Endothelial cell of umbilical vein (primary cell): ENCODE measurements around the gene GCNT2. TPM values are rescaled to one million over a fixed set of nuclear protein-coding genes. Genes with fewer than 3 reads are reported as not detected.

ENCODE experiments used
- BruUV-seq: library from RNA; stranded (reverse); fragments of 400-500 nt; replicated peaks from 2 replicates; lab custom pipeline; 2021; lab: Mats Ljungman, UMichigan
- CTCF ChIA-PET: fragments of 300-600, 350-600 bp; sonication (Branson Sonifier 250); formaldehyde crosslinking; loops from one replicate; lab custom pipeline; 2021; ENCODE audit warnings: antibody characterized with exemption, inconsistent platforms; lab: Charles Lee
- POLR2A ChIA-PET: fragments of 300-600, 350-600 bp; sonication (Branson Sonifier 250); formaldehyde crosslinking; loops from one replicate; lab custom pipeline; 2021; ENCODE audit warnings: antibody characterized with exemption, inconsistent platforms; lab: Charles Lee
- DNase-seq: peaks from one replicate; pipeline ENCODE4 v3.0.0-alpha.2; 2011; ENCODE audit warnings: low read depth, low spot score
- FAIRE-seq: peaks from 2 replicates; lab custom pipeline; 2011; peaks lifted over from hg19 to GRCh38; lab: Jason Lieb, UNC
- H2AFZ ChIP-seq: 2 replicates; pipeline ENCODE4 v1.6.0; 2012; ENCODE audit warnings: low read depth, low read length, control low read depth, inconsistent platforms
- H3K27ac ChIP-seq: 2 replicates; pipeline ENCODE4 v1.5.1; 2011; ENCODE audit warnings: low read depth, mild to moderate bottlenecking, control low read depth, low read length, moderate library complexity; ENCODE audit not compliant: insufficient read depth
- H3K27me3 ChIP-seq, 2 experiments: 2 replicates each; pipeline versions ENCODE4 v1.6.0 to v1.6.1; 2011; ENCODE audit warnings: low read length in 2 of 2, mixed read lengths in 1 of 2; ENCODE audit not compliant: control insufficient read depth in 2 of 2, insufficient read depth in 2 of 2
- H3K36me3 ChIP-seq, 2 experiments: 2 replicates in 1 of 2; 3 replicates in 1 of 2; pipeline ENCODE4 v1.5.1; 2011; ENCODE audit warnings: low read length in 2 of 2, mild to moderate bottlenecking in 1 of 2, moderate library complexity in 1 of 2; ENCODE audit not compliant: control insufficient read depth in 2 of 2, insufficient read depth in 2 of 2; ENCODE audit errors: extremely low read depth in 1 of 2
- H3K4me1 ChIP-seq: 3 replicates; pipeline ENCODE4 v1.5.1; 2011; ENCODE audit warnings: mild to moderate bottlenecking, low read length; ENCODE audit not compliant: control insufficient read depth, insufficient read depth; ENCODE audit errors: extremely low read depth
- H3K4me2 ChIP-seq: 2 replicates; pipeline ENCODE4 v1.6.1; 2011; ENCODE audit warnings: low read length, control low read depth, mixed read lengths; ENCODE audit not compliant: insufficient read depth
- H3K4me3 ChIP-seq, 3 experiments: fragments of 200-600 bp in 1 of 3; sonication (generic), shearing (Covaris generic) in 1 of 3; replicated peaks in 1 of 3; 2 replicates each; pipeline ENCODE4 v1.5.1; 2011 to 2016; ENCODE audit warnings: control low read depth in 3 of 3, low read length in 3 of 3, mild to moderate bottlenecking in 2 of 3, inconsistent platforms in 1 of 3, low read depth in 1 of 3, moderate library complexity in 1 of 3; ENCODE audit not compliant: insufficient read depth in 1 of 3
- H3K79me2 ChIP-seq: 2 replicates; pipeline ENCODE4 v1.6.0; 2012; ENCODE audit warnings: low read length, inconsistent platforms; ENCODE audit not compliant: control insufficient read depth, insufficient read depth
- H3K9ac ChIP-seq: replicated peaks from 2 replicates; pipeline ENCODE3; 2011; ENCODE audit warnings: low read length, control low read depth; ENCODE audit not compliant: insufficient read depth; ENCODE audit errors: extremely low read depth
- H3K9me1 ChIP-seq: replicated peaks from 3 replicates; pipeline ENCODE4 v1.6.0; 2011; ENCODE audit warnings: mild to moderate bottlenecking, low read length; ENCODE audit not compliant: control insufficient read depth, insufficient read depth; ENCODE audit errors: extremely low read depth
- H3K9me3 ChIP-seq: replicated peaks from 2 replicates; pipeline ENCODE4 v1.5.1; 2012; ENCODE audit warnings: low read length, inconsistent platforms; ENCODE audit not compliant: control insufficient read depth, insufficient read depth
- H4K20me1 ChIP-seq: replicated peaks from 2 replicates; pipeline ENCODE3; 2011; ENCODE audit warnings: mild to moderate bottlenecking, low read length; ENCODE audit not compliant: control insufficient read depth, insufficient read depth; ENCODE audit errors: extremely low read depth
- CTCF ChIP-seq, 2 donors: IDR thresholded peaks; 1 replicate in 1 of 2; 2 replicates in 1 of 2; pipeline ENCODE4 v1.5.1; 2011; ENCODE audit warnings: low read length in 2 of 2, mild to moderate bottlenecking in 2 of 2, moderate library complexity in 2 of 2, control low read depth in 1 of 2, inconsistent platforms in 1 of 2, low read depth in 1 of 2; ENCODE audit not compliant: insufficient read depth in 1 of 2; ENCODE audit errors: extremely low read depth in 1 of 2
- EZH2 ChIP-seq: IDR thresholded peaks from 2 replicates; pipeline ENCODE4 v1.6.1; 2012; ENCODE audit warnings: borderline replicate concordance, low read depth, mild to moderate bottlenecking, moderate library complexity, low read length, inconsistent platforms; ENCODE audit not compliant: severe bottlenecking
- FOS ChIP-seq: IDR thresholded peaks from 2 replicates; pipeline ENCODE4 v1.6.1; 2011; ENCODE audit warnings: mild to moderate bottlenecking, low read length, moderate library complexity, borderline replicate concordance; ENCODE audit not compliant: insufficient read depth
- GATA2 ChIP-seq: IDR thresholded peaks from 2 replicates; pipeline ENCODE4 v1.7.0; 2011; ENCODE audit warnings: low read depth, mild to moderate bottlenecking, moderate library complexity, mixed read lengths, low read length; ENCODE audit not compliant: insufficient read length, insufficient read depth
- MYC ChIP-seq: IDR thresholded peaks from one replicate; pipeline ENCODE4 v1.6.1; 2011; ENCODE audit warnings: mild to moderate bottlenecking, low read depth, low read length
- POLR2AphosphoS5 ChIP-seq: IDR thresholded peaks from 2 replicates; pipeline ENCODE4 v1.6.1; 2012; ENCODE audit warnings: low read depth, mild to moderate bottlenecking, control low read depth, low read length, moderate library complexity; ENCODE audit not compliant: insufficient read depth
- dilution Hi-C: fragments of 300-500 bp; cut with MboI; formaldehyde crosslinking; loops from one replicate; pipeline ENCODE4 v1.15.0; 2019; ENCODE audit warnings: low sequenced_read_pairs; ENCODE audit not compliant: extremely low pct_ligation_motif_present
- intact Hi-C: fragments of 100-400 bp; cut with micrococcal nuclease; formaldehyde crosslinking; loops from one replicate; pipeline ENCODE4 v1.10.0; 2022
- polyA plus RNA-seq, 4 experiments: library from polyadenylated mRNA; depleted of rRNA in 3 of 4; stranded (reverse) in 3 of 4; unstranded in 1 of 4; fragments of >200 nt; gene quantifications; 2 replicates each; pipeline versions ENCODE4 v1.2.1 to v1.2.3, GENCODE V29; 2011 to 2012; ENCODE audit warnings: missing spikeins in 1 of 4
- total RNA-seq: library from RNA; stranded (reverse); gene quantifications from 2 replicates; pipeline ENCODE4 v1.2.3, GENCODE V29; 2021

Gene GCNT2
- total and polyA plus RNA-seq, 2 donors (not counting 3 experiments of a cell fraction or from before 2014, with no cell fraction given): 3.8 to 10.9 TPM

- no peak overlapping the region for H3K27ac ChIP-seq
- POLR2A ChIA-PET: no interaction called here
These were observed 13.2 kb downstream of the GCNT2 start for GRCh38 chr6:10534419-10534762.

More at GRCh38 chr6:10534419-10534762, 13.2 kb downstream of the GCNT2 start:
- no peak overlapping the region for H2AFZ ChIP-seq
- BruUV-seq: no TSS peak
- no peaks in the 10 kb centered on the region for H3K9me3 ChIP-seq
- H3K4me2 ChIP-seq: no peak overlapping the region
- H3K4me1 ChIP-seq: no peaks in the 10 kb centered on the region
- no peak for TF ChIP-seq CTCF (IDR thresholded peaks at IDR 0.05; ENCODE audit: extremely low read depth in 1 of 2, insufficient read depth in 1 of 2, low read depth in 1 of 2, low read length in 2 of 2)
- TF ChIP-seq POLR2AphosphoS5: no peak
- TF ChIP-seq MYC: no peak
- no peak for TF ChIP-seq GATA2
- TF ChIP-seq FOS: no peak
- no peak for TF ChIP-seq EZH2
- no peak overlapping the region for H3K9ac ChIP-seq
- FAIRE-seq: no peak
- H3K27me3 ChIP-seq: no peaks in the 10 kb centered on the region
- dilution Hi-C loops (no loop called here), intact Hi-C loops (no loop called here)
- no peak overlapping the region for H3K4me3 ChIP-seq
- H4K20me1 ChIP-seq: no peaks in the 10 kb centered on the region
- H3K79me2 ChIP-seq: no peaks in the 10 kb centered on the region
- no peak for DNase-seq
- no peaks in the 10 kb centered on the region for H3K9me1 ChIP-seq
- no peaks in the 10 kb centered on the region for H3K36me3 ChIP-seq
- CTCF ChIA-PET: no interaction called here
